HepG2 (cell line): ENCODE results near the gene UNC5CL. TPM values are rescaled to one million over a fixed set of nuclear protein-coding genes. Genes with fewer than 3 reads are reported as not detected.

Experiments used
- ATF1 ChIP-seq: IDR thresholded peaks from 2 replicates; pipeline ENCODE4 v1.6.1; 2016; ENCODE audit warnings: mild to moderate bottlenecking, control low read depth
- MTA1 ChIP-seq: sonication (generic); formaldehyde crosslinking; IDR thresholded peaks from 2 replicates; pipeline ENCODE4 v1.4.0; 2020; ENCODE audit warnings: missing genetic modification reagents, mild to moderate bottlenecking, borderline replicate concordance
- PHF20 ChIP-seq: sonication (generic); formaldehyde crosslinking; IDR thresholded peaks from 2 replicates; pipeline ENCODE4 v1.5.0; 2020; ENCODE audit warnings: mild to moderate bottlenecking, missing genetic modification reagents
- PHF21A ChIP-seq: sonication (generic); formaldehyde crosslinking; IDR thresholded peaks from 2 replicates; pipeline ENCODE4 v1.5.0; 2020; ENCODE audit warnings: mild to moderate bottlenecking, missing genetic modification reagents
- RAD21 ChIP-seq: fragments of 450-650 bp; formaldehyde crosslinking; IDR thresholded peaks from 2 replicates; pipeline ENCODE4 v1.5.0; 2020; ENCODE audit warnings: mild to moderate bottlenecking
- SIX4 ChIP-seq: sonication (generic); formaldehyde crosslinking; IDR thresholded peaks from 2 replicates; pipeline ENCODE4 v1.4.0; 2020; ENCODE audit warnings: missing genetic modification reagents
- SMARCE1 ChIP-seq: fragments of 450-650 bp; IDR thresholded peaks from 2 replicates; pipeline ENCODE4 v1.6.1; 2017; ENCODE audit warnings: borderline replicate concordance
- SRSF4 ChIP-seq: fragments of 200-400 bp; formaldehyde crosslinking; IDR thresholded peaks from one replicate; pipeline ENCODE4 v1.6.1; 2018; ENCODE audit warnings: mild to moderate bottlenecking, low read depth, low read length, moderate library complexity; ENCODE audit not compliant: poor library complexity, severe bottlenecking
- SRSF9 ChIP-seq: fragments of 200-400 bp; formaldehyde crosslinking; IDR thresholded peaks from 2 replicates; pipeline ENCODE4 v1.6.1; 2018; ENCODE audit warnings: borderline replicate concordance, mild to moderate bottlenecking, low read depth, low read length; ENCODE audit not compliant: insufficient read depth, poor library complexity, severe bottlenecking
- YY1 ChIP-seq: IDR thresholded peaks from 2 replicates; pipeline ENCODE4 v1.6.1; 2011; ENCODE audit warnings: low read length, low read depth, moderate library complexity, mild to moderate bottlenecking; ENCODE audit not compliant: insufficient read depth, insufficient replicate concordance
- ZNF317 ChIP-seq: sonication (generic); formaldehyde crosslinking; IDR thresholded peaks from 2 replicates; pipeline ENCODE4 v1.5.0; 2020; ENCODE audit warnings: mild to moderate bottlenecking, missing genetic modification reagents
- ZNF331 ChIP-seq: sonication (generic); formaldehyde crosslinking; IDR thresholded peaks from 2 replicates; pipeline ENCODE4 v1.4.0; 2020; ENCODE audit warnings: missing genetic modification reagents
- ZNF343 ChIP-seq: sonication (generic); formaldehyde crosslinking; IDR thresholded peaks from 2 replicates; pipeline ENCODE4 v1.4.0; 2020; ENCODE audit warnings: mild to moderate bottlenecking, missing genetic modification reagents
- ZNF468 ChIP-seq: sonication (generic); formaldehyde crosslinking; IDR thresholded peaks from 2 replicates; pipeline ENCODE4 v1.8.0; 2022; ENCODE audit warnings: mild to moderate bottlenecking, moderate library complexity, missing genetic modification reagents
- ZNF546 ChIP-seq: sonication (generic); formaldehyde crosslinking; conservative IDR thresholded peaks from 2 replicates; pipeline ENCODE4 v1.8.1; 2023; ENCODE audit warnings: mild to moderate bottlenecking, missing genetic modification reagents
- ZNF678 ChIP-seq: sonication (generic); formaldehyde crosslinking; IDR thresholded peaks from 2 replicates; pipeline ENCODE4 v1.4.0; 2020; ENCODE audit warnings: mild to moderate bottlenecking, missing genetic modification reagents
- ZSCAN12 ChIP-seq: sonication (generic); formaldehyde crosslinking; IDR thresholded peaks from 2 replicates; pipeline ENCODE4 v1.9.0; 2021; ENCODE audit warnings: mild to moderate bottlenecking, missing genetic modification reagents
- polyA plus RNA-seq, 8 experiments: library from polyadenylated mRNA; depleted of rRNA in 3 of 8; stranded (reverse) in 7 of 8; unstranded in 1 of 8; fragments of >200 nt; fragmentation: Illumina TruSeq in 4 of 8; extraction: Trizol in 4 of 8; gene quantifications; 2 replicates each; pipeline versions ENCODE4 v1.2.1 to v1.2.3, GENCODE V29; 2011 to 2016; ENCODE audit warnings: low read depth in 4 of 8, missing spikeins in 1 of 8, mixed read lengths in 1 of 8; ENCODE audit not compliant: insufficient read depth in 1 of 8
- total RNA-seq, 5 experiments: library from RNA; depleted of rRNA; stranded (reverse); fragments of >200 nt; fragmentation: Illumina TruSeq; extraction: Trizol; gene quantifications; 2 replicates each; pipeline ENCODE4 v1.2.3, GENCODE V29; 2016; ENCODE audit warnings: low read depth in 1 of 5
- TF ChIP-seq, protein P1 (sequence below): sonication (generic); formaldehyde crosslinking; IDR thresholded peaks from 2 replicates; pipeline ENCODE4 v1.5.0; 2020; ENCODE audit warnings: mild to moderate bottlenecking, missing genetic modification reagents
- TF ChIP-seq, protein P2 (sequence below): sonication (generic); formaldehyde crosslinking; conservative IDR thresholded peaks from 2 replicates; pipeline ENCODE4 v1.8.0; 2022; ENCODE audit warnings: missing genetic modification reagents
- TF ChIP-seq, protein P3 (sequence below): sonication (generic); formaldehyde crosslinking; IDR thresholded peaks from 2 replicates; pipeline ENCODE4 v1.8.0; 2022; ENCODE audit warnings: missing genetic modification reagents, mild to moderate bottlenecking, borderline replicate concordance
- TF ChIP-seq, protein P4 (sequence below): sonication (generic); formaldehyde crosslinking; IDR thresholded peaks from 2 replicates; pipeline ENCODE4 v1.5.0; 2020; ENCODE audit warnings: mild to moderate bottlenecking, low read depth, missing genetic modification reagents, borderline replicate concordance
- TF ChIP-seq, protein P5 (sequence below): sonication (generic); formaldehyde crosslinking; IDR thresholded peaks from 2 replicates; pipeline ENCODE4 v1.8.0; 2022; ENCODE audit warnings: mild to moderate bottlenecking, missing genetic modification reagents, moderate library complexity
- TF ChIP-seq, protein P6 (sequence below): sonication (generic); formaldehyde crosslinking; IDR thresholded peaks from 2 replicates; pipeline ENCODE4 v1.4.0; 2020; ENCODE audit warnings: mild to moderate bottlenecking, missing genetic modification reagents

The UNC5CL gene
- total and polyA plus RNA-seq, 2 of the 13 experiments (the other 11 are each of a cell fraction or from before 2014, with no cell fraction given), result 2.4 to 2.5 TPM

DNA sequence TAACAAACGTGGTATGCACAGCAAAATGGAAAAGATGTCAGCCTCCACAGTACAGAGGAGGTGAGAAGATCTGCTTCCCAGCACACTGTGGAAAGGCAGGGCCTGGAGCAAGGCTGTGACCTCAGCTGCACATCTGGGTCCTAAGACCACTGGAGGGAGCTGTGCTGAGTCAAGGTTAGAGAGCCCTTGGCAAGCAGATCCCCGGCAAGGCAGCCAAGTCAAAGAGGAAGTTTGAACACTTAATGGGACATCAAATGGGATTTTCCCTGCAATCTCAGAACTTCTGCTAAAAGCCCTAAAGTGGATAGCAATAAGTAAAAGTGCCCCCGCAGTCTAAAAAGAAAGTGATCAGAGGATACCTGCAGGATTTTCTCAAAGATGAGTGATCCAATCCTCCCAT lies 39.5 kb downstream of the UNC5CL start (continued):
- TF ChIP-seq, protein P1, sequence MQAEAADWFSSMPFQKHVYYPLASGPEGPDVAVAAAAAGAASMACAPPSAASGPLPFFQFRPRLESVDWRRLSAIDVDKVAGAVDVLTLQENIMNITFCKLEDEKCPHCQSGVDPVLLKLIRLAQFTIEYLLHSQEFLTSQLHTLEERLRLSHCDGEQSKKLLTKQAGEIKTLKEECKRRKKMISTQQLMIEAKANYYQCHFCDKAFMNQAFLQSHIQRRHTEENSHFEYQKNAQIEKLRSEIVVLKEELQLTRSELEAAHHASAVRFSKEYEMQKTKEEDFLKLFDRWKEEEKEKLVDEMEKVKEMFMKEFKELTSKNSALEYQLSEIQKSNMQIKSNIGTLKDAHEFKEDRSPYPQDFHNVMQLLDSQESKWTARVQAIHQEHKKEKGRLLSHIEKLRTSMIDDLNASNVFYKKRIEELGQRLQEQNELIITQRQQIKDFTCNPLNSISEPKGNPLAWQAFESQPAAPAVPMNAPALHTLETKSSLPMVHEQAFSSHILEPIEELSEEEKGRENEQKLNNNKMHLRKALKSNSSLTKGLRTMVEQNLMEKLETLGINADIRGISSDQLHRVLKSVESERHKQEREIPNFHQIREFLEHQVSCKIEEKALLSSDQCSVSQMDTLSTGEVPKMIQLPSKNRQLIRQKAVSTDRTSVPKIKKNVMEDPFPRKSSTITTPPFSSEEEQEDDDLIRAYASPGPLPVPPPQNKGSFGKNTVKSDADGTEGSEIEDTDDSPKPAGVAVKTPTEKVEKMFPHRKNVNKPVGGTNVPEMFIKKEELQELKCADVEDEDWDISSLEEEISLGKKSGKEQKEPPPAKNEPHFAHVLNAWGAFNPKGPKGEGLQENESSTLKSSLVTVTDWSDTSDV (CRISPR knock-in tag), result no peak
- TF ChIP-seq ZNF331 (CRISPR knock-in tag) (0 out of 2 replicates have a peak, but pooled peaks have one; percentile 65), ZNF546 (CRISPR knock-in tag) (no peak), ZNF317 (CRISPR knock-in tag) (no peak), PHF21A (CRISPR knock-in tag) (no peak), ATF1 (CRISPR knock-in tag) (no peak), SMARCE1 (no peak), SRSF9 (no peak), MTA1 (CRISPR knock-in tag) (no peak), SIX4 (no peak), PHF20 (CRISPR knock-in tag) (no peak), ZNF468 (CRISPR knock-in tag) (no peak), ZSCAN12 (CRISPR knock-in tag) (no peak), RAD21 (CRISPR knock-in tag) (peak; percentile 46; the same call in 1 of the 2 replicates), SRSF4 (no peak), ZNF343 (CRISPR knock-in tag) (no peak), YY1 (no peak), ZNF678 (no peak)
- TF ChIP-seq, protein P2, sequence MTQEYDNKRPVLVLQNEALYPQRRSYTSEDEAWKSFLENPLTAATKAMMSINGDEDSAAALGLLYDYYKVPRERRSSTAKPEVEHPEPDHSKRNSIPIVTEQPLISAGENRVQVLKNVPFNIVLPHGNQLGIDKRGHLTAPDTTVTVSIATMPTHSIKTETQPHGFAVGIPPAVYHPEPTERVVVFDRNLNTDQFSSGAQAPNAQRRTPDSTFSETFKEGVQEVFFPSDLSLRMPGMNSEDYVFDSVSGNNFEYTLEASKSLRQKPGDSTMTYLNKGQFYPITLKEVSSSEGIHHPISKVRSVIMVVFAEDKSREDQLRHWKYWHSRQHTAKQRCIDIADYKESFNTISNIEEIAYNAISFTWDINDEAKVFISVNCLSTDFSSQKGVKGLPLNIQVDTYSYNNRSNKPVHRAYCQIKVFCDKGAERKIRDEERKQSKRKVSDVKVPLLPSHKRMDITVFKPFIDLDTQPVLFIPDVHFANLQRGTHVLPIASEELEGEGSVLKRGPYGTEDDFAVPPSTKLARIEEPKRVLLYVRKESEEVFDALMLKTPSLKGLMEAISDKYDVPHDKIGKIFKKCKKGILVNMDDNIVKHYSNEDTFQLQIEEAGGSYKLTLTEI, result no peak
- TF ChIP-seq, protein P3, sequence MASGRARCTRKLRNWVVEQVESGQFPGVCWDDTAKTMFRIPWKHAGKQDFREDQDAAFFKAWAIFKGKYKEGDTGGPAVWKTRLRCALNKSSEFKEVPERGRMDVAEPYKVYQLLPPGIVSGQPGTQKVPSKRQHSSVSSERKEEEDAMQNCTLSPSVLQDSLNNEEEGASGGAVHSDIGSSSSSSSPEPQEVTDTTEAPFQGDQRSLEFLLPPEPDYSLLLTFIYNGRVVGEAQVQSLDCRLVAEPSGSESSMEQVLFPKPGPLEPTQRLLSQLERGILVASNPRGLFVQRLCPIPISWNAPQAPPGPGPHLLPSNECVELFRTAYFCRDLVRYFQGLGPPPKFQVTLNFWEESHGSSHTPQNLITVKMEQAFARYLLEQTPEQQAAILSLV (CRISPR knock-in tag), result no peak
- TF ChIP-seq, protein P4, sequence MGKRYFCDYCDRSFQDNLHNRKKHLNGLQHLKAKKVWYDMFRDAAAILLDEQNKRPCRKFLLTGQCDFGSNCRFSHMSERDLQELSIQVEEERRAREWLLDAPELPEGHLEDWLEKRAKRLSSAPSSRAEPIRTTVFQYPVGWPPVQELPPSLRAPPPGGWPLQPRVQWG, result no peak
- TF ChIP-seq, protein P5, sequence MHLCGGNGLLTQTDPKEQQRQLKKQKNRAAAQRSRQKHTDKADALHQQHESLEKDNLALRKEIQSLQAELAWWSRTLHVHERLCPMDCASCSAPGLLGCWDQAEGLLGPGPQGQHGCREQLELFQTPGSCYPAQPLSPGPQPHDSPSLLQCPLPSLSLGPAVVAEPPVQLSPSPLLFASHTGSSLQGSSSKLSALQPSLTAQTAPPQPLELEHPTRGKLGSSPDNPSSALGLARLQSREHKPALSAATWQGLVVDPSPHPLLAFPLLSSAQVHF (CRISPR knock-in tag), result no peak
- TF ChIP-seq, protein P6, sequence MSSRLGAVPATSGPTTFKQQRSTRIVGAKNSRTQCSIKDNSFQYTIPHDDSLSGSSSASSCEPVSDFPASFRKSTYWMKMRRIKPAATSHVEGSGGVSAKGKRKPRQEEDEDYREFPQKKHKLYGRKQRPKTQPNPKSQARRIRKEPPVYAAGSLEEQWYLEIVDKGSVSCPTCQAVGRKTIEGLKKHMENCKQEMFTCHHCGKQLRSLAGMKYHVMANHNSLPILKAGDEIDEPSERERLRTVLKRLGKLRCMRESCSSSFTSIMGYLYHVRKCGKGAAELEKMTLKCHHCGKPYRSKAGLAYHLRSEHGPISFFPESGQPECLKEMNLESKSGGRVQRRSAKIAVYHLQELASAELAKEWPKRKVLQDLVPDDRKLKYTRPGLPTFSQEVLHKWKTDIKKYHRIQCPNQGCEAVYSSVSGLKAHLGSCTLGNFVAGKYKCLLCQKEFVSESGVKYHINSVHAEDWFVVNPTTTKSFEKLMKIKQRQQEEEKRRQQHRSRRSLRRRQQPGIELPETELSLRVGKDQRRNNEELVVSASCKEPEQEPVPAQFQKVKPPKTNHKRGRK, result peak; percentile 45; the same call in 1 of the 2 replicates
